NCI-H524 treated with DMSO at 0.1 percent for 48 hours (cell line): ENCODE results near the gene CTXND1.
"Not testable (repeated sequence)": the region's sequence is repeated elsewhere in the genome, so short reads cannot be mapped to it uniquely, and the experiment has no call there.

Source experiments
- DNase-seq: peaks from one replicate; lab custom pipeline; 2025; lab: John Stamatoyannopoulos, UW

CTXND1 gene

GRCh38 chr15:80159811-80160569, 92.0 kb downstream of the CTXND1 start:
- DNase-seq: no peak

DNA sequence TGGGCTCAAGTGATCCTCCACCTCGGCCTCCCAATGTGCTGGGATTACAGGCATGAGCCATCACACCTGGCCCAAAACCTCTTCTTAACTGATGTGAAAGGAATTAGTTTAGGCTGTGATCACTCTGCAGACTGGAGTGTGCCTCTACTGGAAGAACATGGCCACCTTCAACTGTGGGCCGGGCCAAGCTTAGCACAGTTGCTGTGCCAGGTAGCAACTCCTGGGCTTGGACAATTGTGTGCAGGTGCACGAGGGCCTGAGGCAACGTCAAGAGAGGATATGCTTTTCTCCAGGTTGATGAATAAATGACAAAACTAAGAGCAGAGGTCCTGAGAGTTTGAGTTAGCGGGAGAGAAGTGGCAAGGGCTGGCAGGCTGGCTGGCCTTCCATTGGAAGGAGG, 92.7 kb downstream of the CTXND1 start:
- no peak for DNase-seq

GRCh38 chr15:80157215-80157614, 94.8 kb downstream of the CTXND1 start:
- DNase-seq: no peak

GRCh38 chr15:80156176-80156720, 95.8 kb downstream of the CTXND1 start:
- DNase-seq: no peak

- DNase-seq: not testable (repeated sequence)
Observed at GRCh38 chr15:80155378-80156175, 96.4 kb downstream of the CTXND1 start.

DNA sequence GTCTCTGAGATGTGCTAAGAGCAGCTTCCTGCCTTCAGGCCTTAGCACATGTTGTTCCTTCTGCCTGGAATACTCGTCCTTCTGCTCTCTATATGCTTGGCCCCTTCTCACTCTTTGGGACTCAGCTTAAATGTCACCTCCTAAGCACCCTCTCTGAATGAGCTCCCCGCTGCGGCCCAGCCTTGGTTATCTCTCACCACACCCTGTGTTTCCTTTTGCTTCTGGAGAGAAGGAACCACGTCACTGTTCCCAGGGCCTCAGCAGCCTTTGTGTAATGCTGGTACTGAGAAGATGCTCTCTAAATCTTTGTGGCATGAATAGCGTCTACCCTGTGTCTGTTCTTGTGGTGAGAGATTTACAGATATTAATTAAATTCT, 97.0 kb downstream of the CTXND1 start:
- no peak for DNase-seq

GRCh38 chr15:80154336-80154735, 97.7 kb downstream of the CTXND1 start:
- no peak for DNase-seq

- no peak for DNase-seq
Observed at GRCh38 chr15:80153900-80154299, 98.1 kb downstream of the CTXND1 start.

- peak; percentile 2 for DNase-seq
Observed at GRCh38 chr15:80152896-80153876, 98.8 kb downstream of the CTXND1 start, which contains the start of gene FAH. FAH (plus strand) TSS chr15:80152999; CDS start chr15:80153055, 56 bp downstream.

DNA sequence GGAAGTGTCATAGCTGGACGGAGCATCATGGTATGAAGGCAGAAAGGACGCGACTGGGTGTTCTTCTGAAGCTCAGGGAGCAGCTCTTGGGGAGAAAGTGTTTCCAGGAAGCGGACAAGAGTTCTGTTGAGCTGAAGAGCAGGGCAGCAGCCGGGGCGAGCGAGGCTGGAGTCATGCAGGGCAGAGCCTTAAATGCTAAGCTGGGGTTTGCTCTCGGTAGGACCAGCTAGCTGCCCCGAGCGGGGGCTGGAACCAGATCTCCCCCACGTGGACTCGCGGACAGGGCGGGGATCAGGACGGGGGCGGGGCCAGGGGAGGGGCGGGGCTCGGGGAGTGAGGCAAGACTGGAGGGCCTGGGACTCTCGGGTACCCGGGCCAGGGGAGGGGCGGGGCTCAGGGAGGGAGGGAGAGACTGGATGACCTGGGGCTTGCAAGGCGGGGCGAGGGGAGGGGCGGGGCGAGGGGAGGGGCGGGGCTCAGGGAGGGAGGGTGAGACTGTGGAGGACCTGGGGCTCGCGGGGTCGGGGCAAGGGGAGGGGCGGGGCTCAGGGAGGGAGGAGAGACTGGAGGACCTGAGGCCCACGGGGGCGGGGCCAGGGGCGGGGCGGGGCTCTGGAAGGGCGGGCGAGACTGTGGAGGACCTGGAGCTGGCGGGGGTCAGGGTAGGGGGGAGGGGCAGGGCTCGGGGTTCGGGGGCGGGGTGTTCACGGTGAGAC, 99.7 kb downstream of the CTXND1 start:
- peak; percentile 73 for DNase-seq

- DNase-seq: no peak
Observed at GRCh38 chr15:80151576-80151975, 100.4 kb downstream of the CTXND1 start.

DNA sequence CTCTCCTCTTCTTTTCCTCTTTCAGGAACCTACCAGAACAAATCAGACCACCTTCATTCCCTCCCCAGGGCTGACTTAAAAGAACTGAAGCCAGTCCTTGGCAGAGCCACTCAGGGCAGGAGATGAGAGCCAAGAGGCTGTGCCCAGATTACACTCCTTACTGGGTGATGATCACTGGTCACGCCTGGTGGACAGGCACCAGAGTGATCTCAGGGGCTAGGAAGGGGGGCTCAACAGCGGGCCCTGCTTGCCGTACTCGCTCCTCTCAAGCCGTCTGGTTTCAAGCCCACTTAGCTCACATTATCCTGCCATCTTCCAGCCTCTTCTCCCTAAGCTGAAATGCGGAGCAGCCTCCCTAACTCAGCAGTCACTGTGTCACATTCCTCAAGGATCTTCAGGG, 100.9 kb downstream of the CTXND1 start:
- peak; percentile 0 for DNase-seq
